Smooth muscle cell (in vitro differentiated cells): ENCODE data around the gene ZNRF1. TPM values are rescaled to one million over a fixed set of nuclear protein-coding genes. Genes with fewer than 3 reads are reported as not detected.

Experiments used
- DNase-seq: peaks from one replicate; lab custom pipeline; 2025; ENCODE audit not compliant: unreplicated experiment; lab: John Stamatoyannopoulos, UW
- H2AFZ ChIP-seq: fragments of 200-600 bp; sonication (generic); 2 replicates; pipeline ENCODE4 v1.6.0; 2016; ENCODE audit warnings: antibody characterized with exemption, low read depth, mild to moderate bottlenecking
- H3F3A ChIP-seq: fragments of 200-600 bp; sonication (generic); 2 replicates; pipeline ENCODE4 v1.6.0; 2017; ENCODE audit warnings: antibody characterized with exemption, low read depth
- H3K27ac ChIP-seq: fragments of 200-600 bp; sonication (generic); 2 replicates; pipeline ENCODE4 v1.5.1; 2016; ENCODE audit warnings: low read depth, mild to moderate bottlenecking
- H3K27me3 ChIP-seq: fragments of 200-600 bp; sonication (generic); 2 replicates; pipeline ENCODE4 v1.6.1; 2016; ENCODE audit warnings: low read depth, mild to moderate bottlenecking
- H3K36me3 ChIP-seq: fragments of 200-600 bp; sonication (generic); 2 replicates; pipeline ENCODE4 v1.5.1; 2016; ENCODE audit warnings: low read depth
- H3K4me1 ChIP-seq: fragments of 200-600 bp; sonication (generic); 2 replicates; pipeline ENCODE4 v1.5.1; 2016; ENCODE audit warnings: low read depth
- H3K4me2 ChIP-seq: fragments of 200-600 bp; sonication (generic); 2 replicates; pipeline ENCODE4 v1.6.0; 2016; ENCODE audit warnings: mild to moderate bottlenecking
- H3K4me3 ChIP-seq: fragments of 200-600 bp; sonication (generic); 2 replicates; pipeline ENCODE4 v1.5.1; 2016; ENCODE audit warnings: mild to moderate bottlenecking
- H3K79me2 ChIP-seq: fragments of 200-600 bp; sonication (generic); 2 replicates; pipeline ENCODE4 v1.6.0; 2016; ENCODE audit warnings: low read depth, mild to moderate bottlenecking
- H3K9ac ChIP-seq: fragments of 200-600 bp; sonication (generic); 2 replicates; pipeline ENCODE4 v1.6.0; 2016; ENCODE audit warnings: low read depth
- H3K9me3 ChIP-seq: fragments of 200-600 bp; sonication (generic); replicated peaks from 2 replicates; pipeline ENCODE4 v1.5.1; 2016; ENCODE audit warnings: low read depth
- H4K20me1 ChIP-seq: fragments of 200-600 bp; sonication (generic); 2 replicates; pipeline ENCODE4 v1.6.0; 2016; ENCODE audit warnings: low read depth
- CTCF ChIP-seq: fragments of 200-600 bp; sonication (generic); IDR thresholded peaks from 2 replicates; pipeline ENCODE4 v1.5.1; 2017; ENCODE audit warnings: borderline replicate concordance, mild to moderate bottlenecking, antibody characterized with exemption; ENCODE audit not compliant: insufficient read depth, poor library complexity, severe bottlenecking
- WGBS: methylation state at CpG from one replicate; pipeline ENCODE4 v1.1.7; 2016; ENCODE audit warnings: low lambda C conversion rate; 5-methylcytosine and 5-hydroxymethylcytosine counted together
- polyA plus RNA-seq: library from polyadenylated mRNA; unstranded; fragments of >200 nt; fragmentation: Nextera tagmentation; extraction: Ambion mirVana; gene quantifications from 2 replicates; pipeline ENCODE4 v1.2.1, GENCODE V29; 2016
- total RNA-seq: library from RNA; depleted of rRNA; stranded (reverse); fragments of >200 nt; gene quantifications from 2 replicates; pipeline ENCODE4 v1.2.3, GENCODE V29; 2014

Gene ZNRF1
- total and polyA plus RNA-seq, 2 experiments from 2014 or later = 18.2 to 45.4 TPM

- no peak overlapping the region for H3K9ac ChIP-seq
- H4K20me1 ChIP-seq = peaks cover 70% of the 10 kb centered on the region
- no peaks in the 10 kb centered on the region for H3F3A ChIP-seq
- H3K4me2 ChIP-seq = no peak overlapping the region
- WGBS = 84% methylated on average over 8 of the region's 8 CpGs
- no peak for DNase-seq
- TF ChIP-seq CTCF = no peak
- no peak overlapping the region for H2AFZ ChIP-seq
- no peak overlapping the region for H3K4me3 ChIP-seq
- no peaks in the 10 kb centered on the region for H3K27me3 ChIP-seq
- no peaks in the 10 kb centered on the region for H3K36me3 ChIP-seq
- H3K9me3 ChIP-seq = no peaks in the 10 kb centered on the region
- no peak overlapping the region for H3K27ac ChIP-seq
- H3K79me2 ChIP-seq = no peaks in the 10 kb centered on the region
- H3K4me1 ChIP-seq = peaks cover 6% of the 10 kb centered on the region
These were observed 100.3 kb downstream of the ZNRF1 start for GRCh38 chr16:75099075-75099667.

GRCh38 chr16:75099738-75100602, 101.1 kb downstream of the ZNRF1 start:
- TF ChIP-seq CTCF = no peak
- no peak overlapping the region for H3K9ac ChIP-seq
- no peak overlapping the region for H2AFZ ChIP-seq
- no peak for DNase-seq
- peaks cover 68% of the 10 kb centered on the region for H4K20me1 ChIP-seq
- H3K27me3 ChIP-seq = no peaks in the 10 kb centered on the region
- H3K4me2 ChIP-seq = no peak overlapping the region
- no peaks in the 10 kb centered on the region for H3F3A ChIP-seq
- no peak overlapping the region for H3K27ac ChIP-seq
- H3K4me3 ChIP-seq = no peak overlapping the region
- H3K9me3 ChIP-seq = no peaks in the 10 kb centered on the region
- H3K79me2 ChIP-seq = no peaks in the 10 kb centered on the region
- 81% methylated on average over 16 of the region's 16 CpGs for WGBS
- H3K4me1 ChIP-seq = peaks cover 6% of the 10 kb centered on the region
- no peaks in the 10 kb centered on the region for H3K36me3 ChIP-seq

GRCh38 chr16:75100603-75100990, 101.8 kb downstream of the ZNRF1 start:
- WGBS = 78% methylated on average over 3 of the region's 3 CpGs

More at GRCh38 chr16:75100603-75100990, 101.8 kb downstream of the ZNRF1 start:
- no peaks in the 10 kb centered on the region for H3K27me3 ChIP-seq
- no peaks in the 10 kb centered on the region for H3K9me3 ChIP-seq
- no peak overlapping the region for H3K27ac ChIP-seq
- no peak for DNase-seq
- H3K79me2 ChIP-seq = no peaks in the 10 kb centered on the region
- no peak overlapping the region for H3K4me2 ChIP-seq
- H3F3A ChIP-seq = no peaks in the 10 kb centered on the region
- H2AFZ ChIP-seq = no peak overlapping the region
- H3K4me3 ChIP-seq = no peak overlapping the region
- peaks cover 11% of the 10 kb centered on the region for H3K4me1 ChIP-seq
- H3K9ac ChIP-seq = no peak overlapping the region
- TF ChIP-seq CTCF = no peak
- H4K20me1 ChIP-seq = peaks cover 65% of the 10 kb centered on the region
- H3K36me3 ChIP-seq = no peaks in the 10 kb centered on the region
